HG03066 (cell line): ENCODE data around the gene CATSPER4.

Experiments used
- ATAC-seq: cut with Tn5 transposase; IDR thresholded peaks from one replicate; pipeline ENCODE4 v1.9.1; 2021; ENCODE audit warnings: low read depth; ENCODE audit not compliant: unreplicated experiment

The CATSPER4 gene

DNA sequence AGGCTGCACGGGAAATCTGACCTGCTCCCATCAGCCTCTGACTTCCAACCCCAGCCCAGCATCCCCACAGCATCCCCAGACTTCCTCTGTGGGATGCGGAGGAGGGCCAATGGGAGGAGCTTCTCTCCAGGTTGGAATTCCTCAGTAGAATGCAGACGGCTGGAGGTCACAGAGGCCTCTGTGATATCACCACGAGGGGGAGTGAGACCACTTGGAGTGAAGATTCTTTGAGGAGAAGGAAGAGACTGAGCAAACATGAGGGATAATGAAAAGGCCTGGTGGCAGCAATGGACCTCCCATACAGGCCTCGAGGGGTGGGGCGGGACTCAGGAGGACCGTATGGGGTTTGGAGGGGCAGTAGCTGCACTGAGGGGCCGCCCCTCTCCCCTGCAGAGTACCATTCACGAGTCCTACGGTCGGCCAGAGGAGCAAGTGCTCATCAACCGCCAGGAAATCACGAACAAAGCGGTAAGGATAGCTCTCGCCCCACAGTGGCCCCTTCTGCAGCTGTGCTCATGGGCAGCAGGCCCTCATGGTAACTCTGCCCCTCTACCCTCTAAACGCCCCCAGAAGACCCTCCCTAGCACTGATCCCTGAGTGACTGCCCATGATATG is at the start of gene CATSPER4:
CATSPER4 (plus strand) TSS at position 230 of the 615 bp plus-strand sequence; CDS start at position 256, 26 bp downstream.
- ATAC-seq: no peak

DNA sequence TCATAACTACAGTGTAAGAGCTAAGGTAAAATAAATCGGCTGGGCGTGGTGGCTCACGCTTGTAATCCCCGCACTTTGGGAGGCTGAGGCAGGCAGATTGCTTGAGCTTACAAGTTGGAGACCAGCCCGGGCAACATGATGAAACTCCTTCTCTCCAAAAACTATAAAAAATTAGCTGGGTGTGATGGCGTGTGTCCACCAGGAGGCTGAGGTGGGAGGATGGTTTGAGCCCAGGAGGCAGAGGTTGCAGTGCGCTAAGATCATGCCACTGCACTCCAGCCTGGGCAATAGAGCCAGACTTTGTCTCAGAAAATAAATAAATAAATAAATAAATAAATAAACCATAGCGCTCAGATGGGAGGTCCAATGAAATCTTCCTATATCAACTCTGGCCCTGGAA is 48.2 kb upstream of the CATSPER4 start:
- no peak for ATAC-seq

DNA sequence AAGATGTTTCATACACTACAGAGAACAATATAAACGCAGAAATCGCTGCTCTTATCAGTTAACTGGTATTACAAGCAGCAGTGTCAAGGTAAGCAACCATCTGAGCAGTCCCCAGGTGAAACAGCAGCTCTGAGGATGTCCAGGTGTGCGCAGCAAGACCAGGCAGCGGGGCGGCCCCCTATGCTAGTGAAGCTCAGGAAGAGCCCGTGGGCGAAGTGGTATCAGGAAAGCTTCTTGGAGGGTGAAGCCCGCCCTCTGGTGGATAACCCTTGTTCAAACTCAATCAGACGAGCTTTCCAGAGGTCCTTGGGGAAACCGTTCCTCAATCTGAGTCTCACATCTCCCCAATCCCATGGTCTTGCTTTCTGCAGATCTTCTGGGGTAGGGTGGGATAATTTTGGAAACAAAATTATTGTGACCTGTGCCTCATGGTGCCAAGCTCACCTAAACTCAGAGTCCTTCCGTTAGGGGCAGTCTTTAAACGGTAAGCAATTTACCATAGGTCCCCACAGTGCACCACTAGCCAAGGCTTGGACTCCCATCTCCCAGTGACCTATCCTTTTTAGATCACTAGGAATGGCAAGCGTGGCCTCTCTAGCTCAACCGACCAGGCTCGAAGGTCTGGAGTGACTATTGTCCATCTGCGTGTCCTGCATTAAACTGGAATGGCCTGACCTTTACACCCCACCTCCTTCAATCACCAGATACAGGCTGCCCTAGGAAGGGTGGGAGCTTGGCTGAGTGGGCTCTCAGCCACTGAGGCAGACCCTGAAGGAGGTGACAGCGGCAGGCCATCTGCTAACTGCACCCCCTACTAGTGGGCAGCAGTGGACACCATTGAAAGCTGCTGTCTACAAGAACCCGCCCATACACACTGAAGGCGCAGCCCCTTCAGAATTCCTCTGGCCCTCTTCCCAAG is 45.1 kb upstream of the CATSPER4 start:
- ATAC-seq: no peak

- ATAC-seq: no peak
Observed at GRCh38 chr1:26145960-26146294, 44.5 kb upstream of the CATSPER4 start.

GRCh38 chr1:26148887-26149286 is 41.5 kb upstream of the CATSPER4 start:
- ATAC-seq: no peak

DNA sequence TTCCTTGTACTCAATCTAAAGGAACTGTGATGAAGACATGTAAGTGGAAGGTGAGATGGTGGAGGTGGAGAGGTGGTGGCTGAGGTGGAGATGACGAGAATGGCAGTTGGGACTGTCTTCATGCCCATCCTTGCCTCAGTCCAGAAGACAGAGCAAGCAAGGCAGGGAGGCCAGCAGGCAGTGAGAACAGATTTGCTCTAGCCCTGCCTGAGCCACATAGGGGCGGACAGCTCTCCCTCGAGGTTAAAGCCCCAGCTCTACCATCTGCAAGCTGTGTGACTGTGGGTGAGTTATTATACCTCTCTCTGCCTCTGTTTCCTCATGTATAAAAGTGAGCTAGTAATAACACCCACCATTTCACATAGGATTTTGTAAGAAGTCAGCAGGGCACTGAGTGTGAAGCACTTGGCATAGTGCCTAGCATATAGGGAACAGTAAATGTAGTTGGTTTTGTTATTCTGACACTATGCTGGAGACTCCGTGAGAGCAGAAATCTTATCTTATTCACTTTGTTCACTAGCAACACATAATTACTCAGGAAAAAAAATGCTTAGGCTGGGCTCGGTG is 36.4 kb upstream of the CATSPER4 start:
- no peak for ATAC-seq

GRCh38 chr1:26154750-26155149 is 35.7 kb upstream of the CATSPER4 start:
- ATAC-seq: no peak

- ATAC-seq: no peak
Observed at GRCh38 chr1:26155370-26156284, 34.8 kb upstream of the CATSPER4 start.

- ATAC-seq: no peak
Observed at GRCh38 chr1:26156285-26157038, 33.9 kb upstream of the CATSPER4 start.

DNA sequence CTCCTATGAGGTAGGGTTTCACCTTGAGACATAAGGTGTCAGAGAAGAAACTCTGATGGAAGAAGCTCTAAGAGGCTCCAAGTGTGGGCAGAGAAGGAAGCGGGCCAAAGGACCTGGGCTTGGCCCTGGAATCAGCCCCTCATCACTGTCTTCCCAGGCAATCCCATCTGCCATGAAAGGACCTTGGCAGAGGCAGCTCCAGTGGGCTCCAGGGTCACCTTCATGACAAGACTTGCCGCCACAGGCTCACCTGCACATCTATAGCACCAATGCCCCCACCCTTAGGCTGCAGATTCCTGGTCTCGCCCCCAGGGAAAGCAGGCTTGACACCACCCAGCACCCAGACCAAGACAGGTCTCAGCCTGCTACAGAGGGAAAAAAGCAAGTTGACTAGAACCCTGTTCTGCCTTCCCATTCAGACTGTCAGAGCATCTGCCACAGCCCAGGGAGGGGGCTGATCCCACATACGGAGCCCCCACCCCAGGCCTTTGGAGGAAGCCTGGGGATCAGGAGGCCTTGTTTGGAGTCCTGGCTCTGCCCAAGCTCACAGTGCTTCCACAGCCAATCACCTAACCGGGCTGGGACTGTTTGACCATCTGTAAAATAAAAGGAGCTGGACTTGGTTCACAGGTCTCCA is 32.0 kb upstream of the CATSPER4 start:
- no peak for ATAC-seq

- ATAC-seq: no peak
Observed at GRCh38 chr1:26158908-26159742, 31.3 kb upstream of the CATSPER4 start, which contains the start of gene FAM110D. TSS of gene FAM110D (plus strand) at chr1:26159079. CDS start at chr1:26161292, 2,213 bp downstream.

DNA sequence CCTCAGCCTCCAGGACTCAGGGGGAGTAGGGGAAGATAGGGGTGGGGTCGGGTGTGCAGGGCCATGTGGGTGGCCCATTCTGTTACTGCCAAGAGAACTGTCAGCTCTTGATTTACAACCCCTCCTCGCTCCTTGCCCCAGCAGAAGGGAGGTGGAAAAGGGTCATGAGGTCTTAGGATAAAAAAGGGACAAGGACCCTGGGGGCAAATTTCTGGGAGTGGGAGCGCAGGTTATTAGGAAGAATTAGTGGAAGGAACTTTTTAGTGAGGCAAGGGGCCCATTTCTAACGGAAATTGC is 30.7 kb upstream of the CATSPER4 start:
- no peak for ATAC-seq

DNA sequence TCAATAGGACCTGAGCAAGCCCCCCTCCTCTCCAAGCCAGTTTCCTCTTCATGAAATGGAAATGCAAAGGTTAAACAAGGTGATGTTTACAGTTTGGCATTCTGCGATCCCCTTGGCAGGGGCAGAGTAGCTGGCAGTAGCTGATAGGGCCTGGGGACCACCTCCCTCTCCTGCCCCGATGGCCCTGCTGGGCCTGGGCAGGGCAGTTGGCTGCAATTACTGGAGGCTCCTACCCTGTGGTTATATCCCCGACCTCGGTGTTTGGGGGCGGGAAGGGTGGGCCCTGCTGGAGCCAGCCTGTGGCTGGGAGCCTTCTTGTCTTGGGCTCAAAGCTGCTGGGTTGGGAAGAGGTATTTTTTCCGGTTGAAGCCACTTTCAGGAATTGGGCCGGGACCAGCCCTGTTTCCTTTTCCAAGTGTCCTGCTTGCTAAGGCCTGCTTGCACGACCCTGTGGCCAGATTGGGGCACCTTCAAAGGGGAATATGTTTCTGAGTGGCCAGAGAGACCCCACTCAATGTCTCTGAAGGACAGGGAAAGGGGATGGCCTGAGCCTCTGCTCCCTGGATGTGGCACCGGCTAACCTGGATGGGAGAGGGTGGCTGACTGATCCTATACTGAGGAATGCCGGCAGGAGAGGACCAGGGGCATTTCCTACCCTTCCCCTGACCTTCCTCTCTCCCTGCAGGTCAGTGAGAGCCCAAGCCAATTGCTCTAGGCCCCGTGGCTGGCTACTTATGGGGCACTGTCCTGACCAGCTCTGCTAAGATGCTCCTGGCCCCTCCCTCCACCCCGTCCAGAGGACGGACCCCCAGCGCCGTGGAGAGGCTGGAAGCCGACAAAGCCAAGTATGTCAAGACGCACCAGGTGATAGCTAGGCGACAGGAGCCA is 29.6 kb upstream of the CATSPER4 start:
- ATAC-seq: no peak

DNA sequence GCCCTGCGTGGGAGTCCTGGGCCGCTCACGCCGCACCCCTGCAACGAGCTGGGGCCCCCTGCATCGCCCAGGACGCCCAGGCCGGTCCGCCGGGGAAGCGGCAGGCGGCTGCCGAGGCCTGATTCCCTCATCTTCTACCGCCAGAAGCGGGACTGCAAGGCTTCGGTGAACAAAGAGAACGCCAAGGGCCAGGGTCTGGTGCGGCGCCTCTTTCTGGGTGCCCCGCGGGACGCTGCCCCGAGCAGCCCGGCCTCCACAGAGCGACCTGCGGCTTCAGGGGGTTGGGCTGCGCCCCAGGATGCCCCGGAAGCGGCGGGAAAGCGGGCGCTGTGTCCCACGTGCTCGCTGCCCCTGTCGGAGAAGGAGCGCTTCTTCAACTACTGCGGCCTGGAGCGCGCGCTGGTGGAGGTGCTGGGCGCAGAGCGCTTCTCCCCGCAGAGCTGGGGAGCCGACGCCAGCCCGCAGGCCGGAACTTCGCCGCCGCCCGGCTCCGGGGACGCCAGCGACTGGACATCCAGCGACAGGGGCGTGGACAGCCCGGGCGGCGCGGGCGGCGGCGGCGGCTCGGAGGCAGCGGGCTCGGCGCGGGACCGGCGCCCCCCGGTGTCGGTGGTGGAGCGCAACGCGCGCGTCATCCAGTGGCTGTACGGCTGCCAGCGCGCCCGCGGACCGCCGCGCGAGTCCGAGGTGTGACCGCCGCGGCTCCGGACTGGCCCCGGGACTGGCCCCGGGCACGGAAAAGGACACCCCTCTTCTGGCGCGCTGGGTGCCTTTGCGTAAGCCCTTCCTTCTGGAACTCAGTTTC is 28.8 kb upstream of the CATSPER4 start:
- ATAC-seq: no peak

GRCh38 chr1:26162220-26162709 is 28.1 kb upstream of the CATSPER4 start:
- ATAC-seq: no peak

- no peak for ATAC-seq
Observed at GRCh38 chr1:26163684-26164035, 26.7 kb upstream of the CATSPER4 start.
